C4-2B (cell line): ENCODE results near the gene MYNN.

Experiments used
- ZFX ChIP-seq: fragments of 450-650 bp; IDR thresholded peaks from 2 replicates; pipeline ENCODE4 v1.6.1; 2017
- TF ChIP-seq, protein P1 (sequence below): fragments of 450-650 bp; conservative IDR thresholded peaks from 2 replicates; pipeline ENCODE4 v1.5.1; 2017; ENCODE audit warnings: mild to moderate bottlenecking

DNA sequence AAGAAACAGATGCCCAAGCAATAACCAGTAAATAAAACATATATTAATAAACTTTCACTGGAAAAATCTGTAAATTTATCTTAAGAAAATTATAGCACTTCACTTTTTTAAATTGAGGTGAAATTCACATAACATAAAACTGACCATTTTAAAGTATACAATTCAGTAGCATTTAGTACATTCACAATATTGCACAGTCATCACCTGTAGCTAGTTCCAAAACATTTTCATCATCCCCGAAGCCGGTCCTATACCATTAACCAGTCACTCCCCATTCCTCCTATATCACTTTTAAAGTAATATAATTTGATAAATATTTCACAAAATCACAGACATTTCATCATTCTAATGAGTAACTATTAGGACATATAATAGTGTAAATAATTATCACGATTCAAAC lies 31.5 kb downstream of the MYNN start:
- TF ChIP-seq, protein P1, sequence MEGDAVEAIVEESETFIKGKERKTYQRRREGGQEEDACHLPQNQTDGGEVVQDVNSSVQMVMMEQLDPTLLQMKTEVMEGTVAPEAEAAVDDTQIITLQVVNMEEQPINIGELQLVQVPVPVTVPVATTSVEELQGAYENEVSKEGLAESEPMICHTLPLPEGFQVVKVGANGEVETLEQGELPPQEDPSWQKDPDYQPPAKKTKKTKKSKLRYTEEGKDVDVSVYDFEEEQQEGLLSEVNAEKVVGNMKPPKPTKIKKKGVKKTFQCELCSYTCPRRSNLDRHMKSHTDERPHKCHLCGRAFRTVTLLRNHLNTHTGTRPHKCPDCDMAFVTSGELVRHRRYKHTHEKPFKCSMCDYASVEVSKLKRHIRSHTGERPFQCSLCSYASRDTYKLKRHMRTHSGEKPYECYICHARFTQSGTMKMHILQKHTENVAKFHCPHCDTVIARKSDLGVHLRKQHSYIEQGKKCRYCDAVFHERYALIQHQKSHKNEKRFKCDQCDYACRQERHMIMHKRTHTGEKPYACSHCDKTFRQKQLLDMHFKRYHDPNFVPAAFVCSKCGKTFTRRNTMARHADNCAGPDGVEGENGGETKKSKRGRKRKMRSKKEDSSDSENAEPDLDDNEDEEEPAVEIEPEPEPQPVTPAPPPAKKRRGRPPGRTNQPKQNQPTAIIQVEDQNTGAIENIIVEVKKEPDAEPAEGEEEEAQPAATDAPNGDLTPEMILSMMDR: no peak
- no peak for TF ChIP-seq ZFX
